HG02798 (cell line): ENCODE data around the gene APOBEC2.
"Not testable (repeated sequence)": the region's sequence is repeated elsewhere in the genome, so short reads cannot be mapped to it uniquely, and the experiment has no call there.

Experiments used
- ATAC-seq: cut with Tn5 transposase; IDR thresholded peaks from one replicate; pipeline ENCODE4 v1.9.1; 2021; ENCODE audit warnings: mild to moderate bottlenecking; ENCODE audit not compliant: unreplicated experiment, poor library complexity

The APOBEC2 gene

GRCh38 chr6:41053041-41053440, at the start of gene APOBEC2:
Gene APOBEC2, plus strand, starts transcription at chr6:41053202. Its CDS starts 146 bp downstream, at chr6:41053348.
- no peak for ATAC-seq

GRCh38 chr6:41006217-41006616, 46.8 kb upstream of the APOBEC2 start:
- ATAC-seq, result not testable (repeated sequence)

GRCh38 chr6:41006980-41007379, 46.0 kb upstream of the APOBEC2 start:
- not testable (repeated sequence) for ATAC-seq

- no peak for ATAC-seq
These were observed 45.0 kb upstream of the APOBEC2 start for GRCh38 chr6:41008011-41008410.

- ATAC-seq, result no peak
These were observed 43.3 kb upstream of the APOBEC2 start for GRCh38 chr6:41009669-41010068.

GRCh38 chr6:41011673-41012072, 41.3 kb upstream of the APOBEC2 start:
- no peak for ATAC-seq

GRCh38 chr6:41013466-41014153, 39.4 kb upstream of the APOBEC2 start:
- ATAC-seq, result no peak

- no peak for ATAC-seq
These were observed 38.2 kb upstream of the APOBEC2 start for GRCh38 chr6:41014780-41015179.

GRCh38 chr6:41015860-41016259, 37.1 kb upstream of the APOBEC2 start:
- ATAC-seq, result not testable (repeated sequence)

GRCh38 chr6:41017663-41018062, 35.3 kb upstream of the APOBEC2 start:
- no peak for ATAC-seq

- no peak for ATAC-seq
These were observed 31.2 kb upstream of the APOBEC2 start for GRCh38 chr6:41021832-41022231.

- no peak for ATAC-seq
These were observed 30.7 kb upstream of the APOBEC2 start for GRCh38 chr6:41022294-41022693.

- no peak for ATAC-seq
These were observed 29.9 kb upstream of the APOBEC2 start for GRCh38 chr6:41023114-41023513.

GRCh38 chr6:41025966-41026530, 27.0 kb upstream of the APOBEC2 start:
- no peak for ATAC-seq

- no peak for ATAC-seq
These were observed 25.8 kb upstream of the APOBEC2 start for GRCh38 chr6:41027241-41027640.

- ATAC-seq, result peak; percentile 84
These were observed 25.0 kb upstream of the APOBEC2 start for GRCh38 chr6:41027799-41028560.

GRCh38 chr6:41028561-41029412, 24.2 kb upstream of the APOBEC2 start:
- ATAC-seq, result no peak

GRCh38 chr6:41032830-41033229, 20.2 kb upstream of the APOBEC2 start:
- ATAC-seq, result no peak

- no peak for ATAC-seq
These were observed 19.2 kb upstream of the APOBEC2 start for GRCh38 chr6:41033776-41034175.

GRCh38 chr6:41036186-41036585, 16.8 kb upstream of the APOBEC2 start:
- ATAC-seq, result no peak
